LHCN-M2 (cell line): ENCODE results near the gene ANXA4. TPM values are rescaled to one million over a fixed set of nuclear protein-coding genes. Genes with fewer than 3 reads are reported as not detected.
A peak's percentile ranks its signal among the peaks of the same experiment; 100 is the strongest.
"Not testable (repeated sequence)": the region's sequence is repeated elsewhere in the genome, so short reads cannot be mapped to it uniquely, and the experiment has no call there.

Experiments used
- DNase-seq: peaks from one replicate; pipeline ENCODE4 v3.0.0-alpha.2; 2012; ENCODE audit warnings: low read depth
- total RNA-seq: library from RNA; depleted of rRNA; stranded (reverse); fragments of >200 nt; gene quantifications from 2 replicates; pipeline ENCODE4 v1.2.3, GENCODE V29; 2014

Gene ANXA4
- total RNA-seq, 1 experiment from 2014 or later = 29.0 TPM

- DNase-seq = no peak
These were observed 21.5 kb upstream of the ANXA4 start for GRCh38 chr2:69720404-69720803.

- DNase-seq = no peak
These were observed 20.9 kb upstream of the ANXA4 start for GRCh38 chr2:69721022-69721421.

- DNase-seq = no peak
These were observed 18.1 kb upstream of the ANXA4 start for GRCh38 chr2:69723791-69724190.

- peak; percentile 68 for DNase-seq
These were observed 17.3 kb upstream of the ANXA4 start for GRCh38 chr2:69724540-69725159.

- DNase-seq = no peak
These were observed 16.1 kb upstream of the ANXA4 start for GRCh38 chr2:69725706-69726360.

GRCh38 chr2:69729266-69729665, 12.7 kb upstream of the ANXA4 start:
- no peak for DNase-seq

- DNase-seq = no peak
These were observed 12.2 kb upstream of the ANXA4 start for GRCh38 chr2:69729781-69730180.

- DNase-seq = no peak
These were observed 10.6 kb upstream of the ANXA4 start for GRCh38 chr2:69731147-69731970.

GRCh38 chr2:69733342-69734034, 8.4 kb upstream of the ANXA4 start:
- no peak for DNase-seq

GRCh38 chr2:69734035-69734611, 7.8 kb upstream of the ANXA4 start:
- DNase-seq = no peak

GRCh38 chr2:69734854-69735544, 6.9 kb upstream of the ANXA4 start:
- no peak for DNase-seq

GRCh38 chr2:69735686-69736085, 6.2 kb upstream of the ANXA4 start:
- DNase-seq = no peak

- not testable (repeated sequence) for DNase-seq
These were observed 3.8 kb upstream of the ANXA4 start for GRCh38 chr2:69738149-69738548.

- no peak for DNase-seq
These were observed 1.4 kb upstream of the ANXA4 start for GRCh38 chr2:69740502-69740951.

GRCh38 chr2:69741229-69741574, 732 bp upstream of the ANXA4 start:
- DNase-seq = peak; percentile 80

- no peak for DNase-seq
These were observed 503 bp downstream of the ANXA4 start for GRCh38 chr2:69742322-69742952.

- DNase-seq = no peak
These were observed 1.9 kb downstream of the ANXA4 start for GRCh38 chr2:69743847-69744264.

- no peak for DNase-seq
These were observed 2.5 kb downstream of the ANXA4 start for GRCh38 chr2:69744456-69744855.

- DNase-seq = no peak
These were observed 3.1 kb downstream of the ANXA4 start for GRCh38 chr2:69745035-69745434.

- no peak for DNase-seq
These were observed 8.3 kb downstream of the ANXA4 start for GRCh38 chr2:69750246-69750645.
